H9 (cell line): ENCODE data around the gene PRRX1. TPM values are rescaled to one million over a fixed set of nuclear protein-coding genes. Genes with fewer than 3 reads are reported as not detected.

Experiments used
- DNase-seq: peaks from one replicate; pipeline ENCODE4 v3.0.0-alpha.2; 2017
- H2AFZ ChIP-seq: one replicate; pipeline ENCODE4 v1.6.1; 2013; ENCODE audit warnings: mild to moderate bottlenecking, low read length, control low read depth, moderate library complexity
- H2AK5ac ChIP-seq: 2 replicates; pipeline ENCODE4 v1.6.1; 2013; ENCODE audit warnings: low read length, control low read depth, mixed read lengths; ENCODE audit not compliant: insufficient read length
- H2BK120ac ChIP-seq: one replicate; pipeline ENCODE4 v1.6.1; 2013; ENCODE audit warnings: low read depth, mild to moderate bottlenecking, low read length, control low read depth, inconsistent platforms; ENCODE audit not compliant: poor library complexity, severe bottlenecking
- H2BK12ac ChIP-seq: 2 replicates; pipeline ENCODE4 v1.6.1; 2013; ENCODE audit warnings: low read length, control low read depth, mixed read lengths, low read depth; ENCODE audit not compliant: insufficient read length
- H2BK15ac ChIP-seq: 2 replicates; pipeline ENCODE4 v1.6.1; 2013; ENCODE audit warnings: low read depth, low read length, control low read depth
- H2BK20ac ChIP-seq: one replicate; pipeline ENCODE4 v1.6.1; 2013; ENCODE audit warnings: low read depth, mild to moderate bottlenecking, low read length, control low read depth, inconsistent platforms; ENCODE audit not compliant: poor library complexity, severe bottlenecking
- H2BK5ac ChIP-seq: 2 replicates; pipeline ENCODE4 v1.6.1; 2013; ENCODE audit warnings: low read length, control low read depth, mixed read lengths; ENCODE audit not compliant: insufficient read length
- H3K14ac ChIP-seq: 2 replicates; pipeline ENCODE4 v1.6.1; 2013; ENCODE audit warnings: low read length, control low read depth; ENCODE audit not compliant: insufficient read depth
- H3K18ac ChIP-seq: 2 replicates; pipeline ENCODE4 v1.6.1; 2013; ENCODE audit warnings: low read depth, mild to moderate bottlenecking, mixed read lengths, low read length, control low read depth; ENCODE audit not compliant: insufficient read length
- H3K23ac ChIP-seq: 2 replicates; pipeline ENCODE4 v1.6.1; 2013; ENCODE audit warnings: low read length, control low read depth, mixed read lengths, low read depth; ENCODE audit not compliant: insufficient read length
- H3K23me2 ChIP-seq: 2 replicates; pipeline ENCODE4 v1.6.1; 2013; ENCODE audit warnings: low read depth, mild to moderate bottlenecking, mixed read lengths, low read length, control low read depth; ENCODE audit not compliant: insufficient read length, poor library complexity, severe bottlenecking
- H3K27ac ChIP-seq: 2 replicates; pipeline ENCODE4 v1.5.1; 2013; ENCODE audit warnings: low read length, control low read depth, mixed read lengths, low read depth; ENCODE audit not compliant: insufficient read length
- H3K27me3 ChIP-seq: 2 replicates; pipeline ENCODE4 v1.6.1; 2013; ENCODE audit warnings: low read length, control low read depth, inconsistent platforms; ENCODE audit not compliant: insufficient read depth
- H3K4ac ChIP-seq: 2 replicates; pipeline ENCODE4 v1.6.1; 2013; ENCODE audit warnings: low read depth, mild to moderate bottlenecking, control low read depth, inconsistent platforms, low read length, moderate library complexity
- H3K4me1 ChIP-seq: 2 replicates; pipeline ENCODE4 v1.6.1; 2013; ENCODE audit warnings: low read length, control low read depth, inconsistent platforms; ENCODE audit not compliant: insufficient read depth
- H3K4me2 ChIP-seq: 2 replicates; pipeline ENCODE4 v1.6.1; 2013; ENCODE audit warnings: low read length, control low read depth, mixed read lengths; ENCODE audit not compliant: insufficient read length, insufficient read depth
- H3K56ac ChIP-seq: 2 replicates; pipeline ENCODE4 v1.6.1; 2013; ENCODE audit warnings: low read depth, mild to moderate bottlenecking, mixed read lengths, low read length, control low read depth; ENCODE audit not compliant: insufficient read length
- H3K79me1 ChIP-seq: 2 replicates; pipeline ENCODE4 v1.6.1; 2013; ENCODE audit warnings: low read depth, mild to moderate bottlenecking, moderate library complexity, low read length, control low read depth, inconsistent platforms; ENCODE audit not compliant: insufficient read depth, poor library complexity, severe bottlenecking
- H3K79me2 ChIP-seq: 2 replicates; pipeline ENCODE4 v1.6.1; 2013; ENCODE audit warnings: low read length, control low read depth, inconsistent platforms; ENCODE audit not compliant: insufficient read depth
- H3K9ac ChIP-seq: 2 replicates; pipeline ENCODE4 v1.6.1; 2013; ENCODE audit warnings: low read length, control low read depth, mixed read lengths; ENCODE audit not compliant: insufficient read length; ENCODE audit errors: extremely low read depth
- H3K9me3 ChIP-seq: one replicate; pipeline ENCODE4 v1.6.1; 2013; ENCODE audit warnings: low read depth, low read length, inconsistent platforms; ENCODE audit not compliant: control insufficient read depth
- H3T11ph ChIP-seq: one replicate; pipeline ENCODE4 v1.6.1; 2013; ENCODE audit warnings: mild to moderate bottlenecking, low read length, control low read depth, inconsistent platforms
- H4K20me1 ChIP-seq: one replicate; pipeline ENCODE4 v1.6.1; 2013; ENCODE audit not compliant: control insufficient read depth, insufficient read length, insufficient read depth
- H4K5ac ChIP-seq: 2 replicates; pipeline ENCODE4 v1.6.1; 2013; ENCODE audit warnings: low read depth, mild to moderate bottlenecking, mixed read lengths, low read length, control low read depth; ENCODE audit not compliant: insufficient read length
- H4K8ac ChIP-seq: replicated peaks from 2 replicates; pipeline ENCODE4 v1.6.1; 2013; ENCODE audit warnings: low read length, control low read depth, mixed read lengths, low read depth; ENCODE audit not compliant: insufficient read length
- H4K91ac ChIP-seq: 2 replicates; pipeline ENCODE4 v1.6.1; 2013; ENCODE audit warnings: low read depth, mild to moderate bottlenecking, moderate library complexity, mixed read lengths, low read length, control low read depth; ENCODE audit not compliant: insufficient read length
- H3K27ac Mint-ChIP-seq, 3 experiments: 2 replicates in 2 of 3; 3 replicates in 1 of 3; pipeline ENCODE4 v1.8.0; 2020 to 2021; ENCODE audit warnings: mixed read lengths in 3 of 3, mild to moderate bottlenecking in 1 of 3, moderate library complexity in 1 of 3
- H3K27me3 Mint-ChIP-seq: 2 replicates; pipeline ENCODE4 v1.8.0; 2021; ENCODE audit warnings: low read depth, mild to moderate bottlenecking, moderate library complexity, mixed read lengths
- H3K36me3 Mint-ChIP-seq, 3 experiments: 2 replicates in 2 of 3; 3 replicates in 1 of 3; pipeline ENCODE4 v1.8.0; 2020 to 2021; ENCODE audit warnings: low read depth in 3 of 3, mixed read lengths in 3 of 3; ENCODE audit not compliant: insufficient read depth in 1 of 3
- H3K4me1 Mint-ChIP-seq, 2 experiments: 2 replicates each; pipeline ENCODE4 v1.8.0; 2020; ENCODE audit warnings: mixed read lengths in 2 of 2
- H3K4me3 Mint-ChIP-seq, 2 experiments: 2 replicates in 1 of 2; 3 replicates in 1 of 2; pipeline ENCODE4 v1.8.0; 2020 to 2021; ENCODE audit warnings: mild to moderate bottlenecking in 2 of 2, mixed read lengths in 2 of 2, moderate library complexity in 1 of 2
- H3K9me3 Mint-ChIP-seq, 2 experiments: 2 replicates in 1 of 2; 3 replicates in 1 of 2; pipeline ENCODE4 v1.8.0; 2020; ENCODE audit warnings: mild to moderate bottlenecking in 2 of 2, mixed read lengths in 2 of 2, moderate library complexity in 1 of 2
- total RNA-seq: library from RNA; stranded (reverse); gene quantifications from 2 replicates; pipeline ENCODE4 v1.2.1, GENCODE V29; 2021
- TF ChIP-seq, protein P1 (sequence below): fragments of 200-600 bp; sonication (generic); conservative IDR thresholded peaks from 3 replicates; pipeline ENCODE4 v1.8.0; 2021; ENCODE audit warnings: antibody characterized with exemption, mild to moderate bottlenecking

Gene PRRX1
- total RNA-seq, 1 experiment from 2014 or later: not detected

DNA sequence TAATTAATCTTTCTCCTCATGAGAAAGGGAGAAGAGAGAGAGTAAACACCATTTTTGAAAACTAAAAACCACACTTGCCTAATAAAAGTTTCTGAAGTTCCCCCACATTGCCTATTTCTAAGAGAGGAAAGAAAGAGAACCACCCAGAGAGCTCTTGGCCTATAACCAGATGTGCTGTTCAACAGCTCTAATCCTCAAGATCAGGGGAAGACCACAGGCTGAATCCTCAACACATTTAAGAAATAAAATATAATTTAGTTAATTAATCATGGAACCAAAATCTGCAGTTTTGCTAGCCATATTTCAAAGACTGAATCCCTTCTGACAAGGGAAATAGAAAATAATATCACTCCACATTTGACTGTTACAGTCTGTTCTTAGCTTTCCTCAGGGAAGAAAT lies 11.9 kb downstream of the PRRX1 start:
- H2AFZ ChIP-seq: no peak overlapping the region
- H3K4ac ChIP-seq: no peak overlapping the region
- no peak overlapping the region for H2BK15ac ChIP-seq
- Mint-ChIP-seq H3K27ac (no peak overlapping the region), H3K36me3 (no peaks in the 10 kb centered on the region), H3K4me3 (no peak overlapping the region), H3K9me3 (no peaks in the 10 kb centered on the region; a peak in 1 of 5 replicates), H3K4me1 (peaks cover 7% of the 10 kb centered on the region in 2 experiments; a peak in 3 of 4 replicates), H3K27me3 (peaks cover 45% of the 10 kb centered on the region)
- H3K4me1 ChIP-seq: no peaks in the 10 kb centered on the region
- no peak overlapping the region for H2AK5ac ChIP-seq
- TF ChIP-seq, protein P1, sequence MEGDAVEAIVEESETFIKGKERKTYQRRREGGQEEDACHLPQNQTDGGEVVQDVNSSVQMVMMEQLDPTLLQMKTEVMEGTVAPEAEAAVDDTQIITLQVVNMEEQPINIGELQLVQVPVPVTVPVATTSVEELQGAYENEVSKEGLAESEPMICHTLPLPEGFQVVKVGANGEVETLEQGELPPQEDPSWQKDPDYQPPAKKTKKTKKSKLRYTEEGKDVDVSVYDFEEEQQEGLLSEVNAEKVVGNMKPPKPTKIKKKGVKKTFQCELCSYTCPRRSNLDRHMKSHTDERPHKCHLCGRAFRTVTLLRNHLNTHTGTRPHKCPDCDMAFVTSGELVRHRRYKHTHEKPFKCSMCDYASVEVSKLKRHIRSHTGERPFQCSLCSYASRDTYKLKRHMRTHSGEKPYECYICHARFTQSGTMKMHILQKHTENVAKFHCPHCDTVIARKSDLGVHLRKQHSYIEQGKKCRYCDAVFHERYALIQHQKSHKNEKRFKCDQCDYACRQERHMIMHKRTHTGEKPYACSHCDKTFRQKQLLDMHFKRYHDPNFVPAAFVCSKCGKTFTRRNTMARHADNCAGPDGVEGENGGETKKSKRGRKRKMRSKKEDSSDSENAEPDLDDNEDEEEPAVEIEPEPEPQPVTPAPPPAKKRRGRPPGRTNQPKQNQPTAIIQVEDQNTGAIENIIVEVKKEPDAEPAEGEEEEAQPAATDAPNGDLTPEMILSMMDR: no peak
- no peak overlapping the region for H2BK12ac ChIP-seq
- H4K5ac ChIP-seq: no peak overlapping the region
- H3T11ph ChIP-seq: no peak overlapping the region
- H3K4me2 ChIP-seq: no peak overlapping the region
- no peak for DNase-seq
- no peak overlapping the region for H2BK120ac ChIP-seq
- no peaks in the 10 kb centered on the region for H3K79me1 ChIP-seq
- no peak overlapping the region for H4K8ac ChIP-seq
- peaks cover 4% of the 10 kb centered on the region; the same call in 1 of the 2 replicates for H3K27me3 ChIP-seq
- H3K9me3 ChIP-seq: no peaks in the 10 kb centered on the region
- H3K79me2 ChIP-seq: no peaks in the 10 kb centered on the region
- no peak overlapping the region for H3K23ac ChIP-seq
- no peak overlapping the region for H4K91ac ChIP-seq
- H2BK20ac ChIP-seq: no peak overlapping the region
- H3K9ac ChIP-seq: no peak overlapping the region
- peaks cover 2% of the 10 kb centered on the region for H3K23me2 ChIP-seq
- H3K18ac ChIP-seq: no peak overlapping the region
- H3K27ac ChIP-seq: no peak overlapping the region
- H3K14ac ChIP-seq: no peak overlapping the region
- H2BK5ac ChIP-seq: no peak overlapping the region
- no peak overlapping the region for H3K56ac ChIP-seq
- no peaks in the 10 kb centered on the region for H4K20me1 ChIP-seq
